Measurements from ENCODE around the gene TPRX1. TPM values are rescaled to one million over a fixed set of nuclear protein-coding genes. Genes with fewer than 3 reads are reported as not detected.

TPRX1 gene
- polyA plus RNA-seq, 3 donors = not detected

DNA sequence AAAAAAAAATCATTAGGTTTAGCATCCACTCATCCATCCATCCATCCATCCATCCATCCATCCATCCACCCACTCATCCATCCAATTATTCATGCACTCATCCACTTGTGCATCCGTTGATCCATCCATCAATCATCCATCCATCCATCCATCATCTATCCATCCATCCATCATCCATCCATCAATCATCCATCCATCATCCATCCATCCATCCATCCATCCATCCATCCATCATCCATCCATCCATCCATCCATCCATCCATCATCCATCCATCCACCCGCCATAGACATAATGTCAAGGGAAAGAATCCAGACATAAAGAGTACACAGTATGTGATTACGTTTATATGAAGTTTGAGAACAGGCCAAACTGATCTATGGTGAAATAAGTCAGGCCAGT is 34.8 kb downstream of the TPRX1 start:
- no peak overlapping the region for H3K27ac Mint-ChIP-seq
- no peaks in the 10 kb centered on the region for H3K4me1 Mint-ChIP-seq
- Histone ChIP-seq H3K79me2 (ENCODE audit: insufficient read depth, low read length) (no peaks in the 10 kb centered on the region), H3K4me1 (ENCODE audit: control insufficient read depth in 1 of 2, insufficient read depth in 2 of 2, low read length in 2 of 2) (no peaks in the 10 kb centered on the region), H4K20me1 (ENCODE audit: insufficient read depth, low read length) (no peaks in the 10 kb centered on the region), H3K36me3 (replicated peaks in 1 of 2; ENCODE audit: control insufficient read depth in 1 of 2, insufficient read depth in 2 of 2, low read length in 2 of 2) (no peaks in the 10 kb centered on the region), H3K27ac (ENCODE audit: low read depth in 1 of 2, low read length in 2 of 2) (no peak overlapping the region), H3K27me3 (ENCODE audit: control insufficient read depth in 2 of 2, insufficient read depth in 2 of 2, low read length in 2 of 2) (no peaks in the 10 kb centered on the region), H3K9ac (ENCODE audit: insufficient read depth, low read length, poor library complexity, severe bottlenecking) (no peak overlapping the region), H3K4me2 (replicated peaks; ENCODE audit: extremely low read depth, low read length, poor library complexity, severe bottlenecking) (no peak overlapping the region), H3K9me3 (replicated peaks in 1 of 2; ENCODE audit: control insufficient read depth in 1 of 2, insufficient read depth in 1 of 2, low read length in 2 of 2) (no peaks in the 10 kb centered on the region), H3K4me3 (replicated peaks in 1 of 3; ENCODE audit: low read depth in 2 of 3, low read length in 3 of 3) (no peak overlapping the region), H2AFZ (ENCODE audit: insufficient read depth, low read depth, low read length, poor library complexity, severe bottlenecking) (no peak overlapping the region)
- 100% methylated on average over 2 of the region's 3 CpGs for WGBS (ENCODE audit: insufficient coverage)
- TF ChIP-seq, protein P1, sequence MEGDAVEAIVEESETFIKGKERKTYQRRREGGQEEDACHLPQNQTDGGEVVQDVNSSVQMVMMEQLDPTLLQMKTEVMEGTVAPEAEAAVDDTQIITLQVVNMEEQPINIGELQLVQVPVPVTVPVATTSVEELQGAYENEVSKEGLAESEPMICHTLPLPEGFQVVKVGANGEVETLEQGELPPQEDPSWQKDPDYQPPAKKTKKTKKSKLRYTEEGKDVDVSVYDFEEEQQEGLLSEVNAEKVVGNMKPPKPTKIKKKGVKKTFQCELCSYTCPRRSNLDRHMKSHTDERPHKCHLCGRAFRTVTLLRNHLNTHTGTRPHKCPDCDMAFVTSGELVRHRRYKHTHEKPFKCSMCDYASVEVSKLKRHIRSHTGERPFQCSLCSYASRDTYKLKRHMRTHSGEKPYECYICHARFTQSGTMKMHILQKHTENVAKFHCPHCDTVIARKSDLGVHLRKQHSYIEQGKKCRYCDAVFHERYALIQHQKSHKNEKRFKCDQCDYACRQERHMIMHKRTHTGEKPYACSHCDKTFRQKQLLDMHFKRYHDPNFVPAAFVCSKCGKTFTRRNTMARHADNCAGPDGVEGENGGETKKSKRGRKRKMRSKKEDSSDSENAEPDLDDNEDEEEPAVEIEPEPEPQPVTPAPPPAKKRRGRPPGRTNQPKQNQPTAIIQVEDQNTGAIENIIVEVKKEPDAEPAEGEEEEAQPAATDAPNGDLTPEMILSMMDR (IDR thresholded peaks at IDR 0.05) = no peak
- no peaks in the 10 kb centered on the region for H3K36me3 Mint-ChIP-seq
- DNase-seq = no peak
- H3K27me3 Mint-ChIP-seq (ENCODE audit: low read depth in 3 of 3) = peaks cover 2 to 3% (median 2%) of the 10 kb centered on the region in 3 donors
- no peak overlapping the region for H3K4me3 Mint-ChIP-seq
- H3K9me3 Mint-ChIP-seq = no peaks in the 10 kb centered on the region
- intact Hi-C loops (cut with micrococcal nuclease) = no loop called here

- no peaks in the 10 kb centered on the region for H3K27me3 ChIP-seq (ENCODE audit: control insufficient read depth in 2 of 2, insufficient read depth in 2 of 2, low read length in 2 of 2)
- no peak overlapping the region for H3K4me3 ChIP-seq (replicated peaks in 1 of 3; ENCODE audit: low read depth in 2 of 3, low read length in 3 of 3)
- Mint-ChIP-seq H3K4me1 (no peaks in the 10 kb centered on the region), H3K27me3 (ENCODE audit: low read depth in 3 of 3) (peaks cover 2 to 3% (median 2%) of the 10 kb centered on the region in 3 donors), H3K27ac (peak overlapping the region in 1 of 7 donors; percentile 45), H3K36me3 (no peaks in the 10 kb centered on the region), H3K9me3 (no peaks in the 10 kb centered on the region), H3K4me3 (no peak overlapping the region)
- H2AFZ ChIP-seq (ENCODE audit: insufficient read depth, low read depth, low read length, poor library complexity, severe bottlenecking) = no peak overlapping the region
- H3K9ac ChIP-seq (ENCODE audit: insufficient read depth, low read length, poor library complexity, severe bottlenecking) = no peak overlapping the region
- no peak overlapping the region for H3K27ac ChIP-seq (ENCODE audit: low read depth in 1 of 2, low read length in 2 of 2)
- H4K20me1 ChIP-seq (ENCODE audit: insufficient read depth, low read length) = no peaks in the 10 kb centered on the region
- no peaks in the 10 kb centered on the region for H3K36me3 ChIP-seq (replicated peaks in 1 of 2; ENCODE audit: control insufficient read depth in 1 of 2, insufficient read depth in 2 of 2, low read length in 2 of 2)
- intact Hi-C loops (cut with micrococcal nuclease) = no loop called here
- 100% methylated on average over 2 of the region's 2 CpGs for WGBS (ENCODE audit: insufficient coverage)
- DNase-seq = no peak
- no peak overlapping the region for H3K4me2 ChIP-seq (replicated peaks; ENCODE audit: extremely low read depth, low read length, poor library complexity, severe bottlenecking)
- H3K79me2 ChIP-seq (ENCODE audit: insufficient read depth, low read length) = no peaks in the 10 kb centered on the region
- TF ChIP-seq, protein P1 (IDR thresholded peaks at IDR 0.05) = no peak
- H3K9me3 ChIP-seq (replicated peaks in 1 of 2; ENCODE audit: control insufficient read depth in 1 of 2, insufficient read depth in 1 of 2, low read length in 2 of 2) = no peaks in the 10 kb centered on the region
- H3K4me1 ChIP-seq (ENCODE audit: control insufficient read depth in 1 of 2, insufficient read depth in 2 of 2, low read length in 2 of 2) = no peaks in the 10 kb centered on the region
Observed at GRCh38 chr19:47768604-47769003, 35.7 kb downstream of the TPRX1 start.
